HepG2 (cell line): Measurements from ENCODE around the gene TPX2. TPM values are rescaled to one million over a fixed set of nuclear protein-coding genes. Genes with fewer than 3 reads are reported as not detected.

Source experiments
- ARHGAP35 ChIP-seq: sonication (generic); formaldehyde crosslinking; IDR thresholded peaks from 2 replicates; pipeline ENCODE4 v1.9.0; 2022; ENCODE audit warnings: mild to moderate bottlenecking, inconsistent platforms, moderate library complexity, missing genetic modification reagents, borderline replicate concordance
- CTCF ChIP-seq: sonication (generic); formaldehyde crosslinking; IDR thresholded peaks from 2 replicates; pipeline ENCODE4 v1.5.0; 2020; ENCODE audit warnings: mild to moderate bottlenecking, missing genetic modification reagents, moderate library complexity
- DNMT3B ChIP-seq: conservative IDR thresholded peaks from 2 replicates; pipeline ENCODE4 v1.6.1; 2016; ENCODE audit warnings: missing biosample characterization, control low read depth
- DRAP1 ChIP-seq: IDR thresholded peaks from 2 replicates; pipeline ENCODE4 v1.6.1; 2016; ENCODE audit warnings: missing genetic modification reagents, missing compliant biosample characterization
- HBP1 ChIP-seq: IDR thresholded peaks from 2 replicates; pipeline ENCODE4 v1.6.1; 2016; ENCODE audit warnings: low read depth, control low read depth
- HNRNPL ChIP-seq: fragments of 200-400 bp; formaldehyde crosslinking; IDR thresholded peaks from 2 replicates; pipeline ENCODE4 v1.6.1; 2017; ENCODE audit warnings: mild to moderate bottlenecking, low read depth, low read length
- HOXD1 ChIP-seq: sonication (generic); formaldehyde crosslinking; IDR thresholded peaks from 2 replicates; pipeline ENCODE4 v1.5.0; 2020; ENCODE audit warnings: missing genetic modification reagents
- MEF2D ChIP-seq: sonication (generic); formaldehyde crosslinking; IDR thresholded peaks from 2 replicates; pipeline ENCODE4 v1.5.1; 2020; ENCODE audit warnings: mild to moderate bottlenecking, missing genetic modification reagents
- MYC ChIP-seq: sonication (generic); formaldehyde crosslinking; IDR thresholded peaks from 2 replicates; pipeline ENCODE4 v1.9.0; 2021; ENCODE audit warnings: missing genetic modification reagents, borderline replicate concordance
- MYNN ChIP-seq: sonication (generic); formaldehyde crosslinking; IDR thresholded peaks from 2 replicates; pipeline ENCODE4 v1.4.0; 2020; ENCODE audit warnings: mild to moderate bottlenecking, low read depth, missing genetic modification reagents
- NCOA1 ChIP-seq: sonication (generic); formaldehyde crosslinking; IDR thresholded peaks from 2 replicates; pipeline ENCODE4 v1.9.0; 2021; ENCODE audit warnings: missing genetic modification reagents
- NFIC ChIP-seq: IDR thresholded peaks from 2 replicates; pipeline ENCODE4 v1.6.1; 2012; ENCODE audit warnings: mild to moderate bottlenecking, low read length, inconsistent platforms
- RFXANK ChIP-seq: IDR thresholded peaks from 2 replicates; pipeline ENCODE4 v1.6.1; 2016
- SIX1 ChIP-seq: sonication (generic); formaldehyde crosslinking; IDR thresholded peaks from 2 replicates; pipeline ENCODE4 v1.4.0; 2020; ENCODE audit warnings: missing genetic modification reagents, borderline replicate concordance
- SMAD3 ChIP-seq: sonication (generic); formaldehyde crosslinking; IDR thresholded peaks from 2 replicates; pipeline ENCODE4 v1.4.0; 2020; ENCODE audit warnings: missing genetic modification reagents
- SYNCRIP ChIP-seq: fragments of 200-400 bp; formaldehyde crosslinking; IDR thresholded peaks from 2 replicates; pipeline ENCODE4 v1.6.1; 2018; ENCODE audit warnings: mild to moderate bottlenecking, low read depth, low read length; ENCODE audit not compliant: insufficient read depth
- TGIF2 ChIP-seq: IDR thresholded peaks from 2 replicates; pipeline ENCODE4 v1.6.1; 2016; ENCODE audit warnings: control low read depth, missing compliant biosample characterization
- TSC22D2 ChIP-seq: sonication (generic); formaldehyde crosslinking; IDR thresholded peaks from 2 replicates; pipeline ENCODE4 v1.5.1; 2020; ENCODE audit warnings: missing genetic modification reagents, mild to moderate bottlenecking, borderline replicate concordance
- U2AF2 ChIP-seq: fragments of 200-400 bp; formaldehyde crosslinking; IDR thresholded peaks from 2 replicates; pipeline ENCODE4 v1.6.1; 2017; ENCODE audit warnings: low read depth, mild to moderate bottlenecking, low read length
- ZFYVE20 ChIP-seq: sonication (generic); formaldehyde crosslinking; IDR thresholded peaks from 2 replicates; pipeline ENCODE4 v1.8.0; 2023; ENCODE audit warnings: low read depth, mild to moderate bottlenecking, moderate library complexity, missing genetic modification reagents, borderline replicate concordance
- ZMYM4 ChIP-seq: sonication (generic); formaldehyde crosslinking; IDR thresholded peaks from 2 replicates; pipeline ENCODE4 v1.8.1; 2023; ENCODE audit warnings: mild to moderate bottlenecking, missing genetic modification reagents
- ZNF563 ChIP-seq: sonication (generic); formaldehyde crosslinking; IDR thresholded peaks from 2 replicates; pipeline ENCODE4 v1.8.0; 2022; ENCODE audit warnings: mild to moderate bottlenecking, moderate library complexity, missing genetic modification reagents
- ZNF710 ChIP-seq: sonication (generic); formaldehyde crosslinking; IDR thresholded peaks from 2 replicates; pipeline ENCODE4 v1.5.0; 2020; ENCODE audit warnings: mild to moderate bottlenecking, missing genetic modification reagents, borderline replicate concordance
- ZSCAN9 ChIP-seq: IDR thresholded peaks from 2 replicates; pipeline ENCODE4 v1.6.1; 2016; ENCODE audit warnings: borderline replicate concordance
- polyA plus RNA-seq, 8 experiments: library from polyadenylated mRNA; depleted of rRNA in 3 of 8; stranded (reverse) in 7 of 8; unstranded in 1 of 8; fragments of >200 nt; fragmentation: Illumina TruSeq in 4 of 8; extraction: Trizol in 4 of 8; gene quantifications; 2 replicates each; pipeline versions ENCODE4 v1.2.1 to v1.2.3, GENCODE V29; 2011 to 2016; ENCODE audit warnings: low read depth in 4 of 8, missing spikeins in 1 of 8, mixed read lengths in 1 of 8; ENCODE audit not compliant: insufficient read depth in 1 of 8
- total RNA-seq, 5 experiments: library from RNA; depleted of rRNA; stranded (reverse); fragments of >200 nt; fragmentation: Illumina TruSeq; extraction: Trizol; gene quantifications; 2 replicates each; pipeline ENCODE4 v1.2.3, GENCODE V29; 2016; ENCODE audit warnings: low read depth in 1 of 5

TPX2 gene
- total and polyA plus RNA-seq, 2 of the 13 experiments (the other 11 are each of a cell fraction or from before 2014, with no cell fraction given), result 34.3 to 124 TPM

DNA sequence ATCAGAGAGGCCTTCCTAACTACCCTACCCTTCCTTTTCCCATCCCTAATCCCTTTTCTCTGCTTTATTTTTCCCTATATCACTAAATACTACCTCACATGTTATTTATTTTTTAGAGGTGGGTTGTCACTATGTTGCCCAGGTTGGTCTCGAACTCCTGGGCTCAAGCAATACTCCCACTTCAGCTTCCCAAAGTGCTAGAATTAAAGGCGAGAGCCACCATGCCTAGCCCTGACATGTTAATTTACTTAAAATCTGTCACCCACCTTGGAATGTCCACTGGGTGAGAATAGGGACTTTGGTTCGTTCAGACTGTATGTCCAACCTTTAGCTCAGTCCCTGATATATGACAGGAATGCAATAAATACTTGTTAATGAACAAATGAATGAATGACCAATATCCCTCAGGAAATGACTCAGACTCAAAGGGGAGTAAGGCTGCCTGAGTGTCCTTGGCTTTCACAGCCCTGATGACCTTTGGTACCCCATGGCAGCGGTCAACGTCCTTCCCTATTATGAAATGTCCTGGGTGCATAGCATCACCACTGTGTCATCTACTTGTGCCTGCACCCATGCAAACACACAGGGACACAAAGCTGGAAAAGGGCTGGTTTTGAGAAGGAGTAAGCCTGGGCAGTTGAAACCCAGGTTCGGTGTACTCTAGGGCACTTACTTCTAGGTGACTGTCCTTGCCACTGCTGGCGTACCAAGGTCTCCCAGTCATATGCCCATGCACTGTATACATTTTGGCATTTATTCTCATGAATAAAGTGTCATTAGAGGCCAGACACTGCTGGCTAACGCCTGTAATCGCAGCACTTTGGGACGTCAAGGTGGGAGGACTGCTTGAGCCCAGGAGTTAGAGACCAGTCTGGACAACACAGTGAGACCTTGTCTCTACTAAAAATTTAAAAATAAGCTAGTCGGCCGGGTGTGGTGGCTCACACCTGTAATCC is 43.0 kb upstream of the TPX2 start (continued):
- TF ChIP-seq ZNF710 (CRISPR knock-in tag) (peak; percentile 98), MYC (CRISPR knock-in tag) (peak; percentile 85; the same call in 1 of the 2 replicates), U2AF2 (no peak), HBP1 (CRISPR knock-in tag) (peak; percentile 97), NCOA1 (CRISPR knock-in tag) (peak; percentile 99), MYNN (CRISPR knock-in tag) (no peak; the same call in 1 of the 2 replicates), CTCF (peak; percentile 42), HNRNPL (peak; percentile 74; the same call in 1 of the 2 replicates), ZFYVE20 (CRISPR knock-in tag) (no peak), DRAP1 (CRISPR knock-in tag) (peak; percentile 74; the same call in 1 of the 2 replicates), TGIF2 (peak; percentile 86), SYNCRIP (no peak), SMAD3 (CRISPR knock-in tag) (peak; percentile 99), ARHGAP35 (peak; percentile 87; the same call in 1 of the 2 replicates), RFXANK (CRISPR knock-in tag) (peak; percentile 95), SIX1 (CRISPR knock-in tag) (peak; percentile 85; the same call in 1 of the 2 replicates), TSC22D2 (CRISPR knock-in tag) (peak; percentile 95; the same call in 1 of the 2 replicates), ZNF563 (CRISPR knock-in tag) (no peak; the same call in 1 of the 2 replicates), ZSCAN9 (CRISPR knock-in tag) (peak; percentile 100), ZMYM4 (CRISPR knock-in tag) (peak; percentile 85), HOXD1 (CRISPR knock-in tag) (peak; percentile 93), NFIC (peak; percentile 97), DNMT3B (CRISPR knock-in tag) (peak; percentile 97), MEF2D (CRISPR knock-in tag) (peak; percentile 98)
